Stimulated activated CD4-positive, alpha-beta T cell treated with anti-CD3 and anti-CD28 coated beads, Interleukin-15, amount 100 ng/mL, for 24 hours (primary cell): ENCODE measurements around the gene OLFML3.

Experiments
- DNase-seq: peaks from one replicate; pipeline ENCODE4 v3.0.0-alpha.2; 2020

Gene OLFML3

DNA sequence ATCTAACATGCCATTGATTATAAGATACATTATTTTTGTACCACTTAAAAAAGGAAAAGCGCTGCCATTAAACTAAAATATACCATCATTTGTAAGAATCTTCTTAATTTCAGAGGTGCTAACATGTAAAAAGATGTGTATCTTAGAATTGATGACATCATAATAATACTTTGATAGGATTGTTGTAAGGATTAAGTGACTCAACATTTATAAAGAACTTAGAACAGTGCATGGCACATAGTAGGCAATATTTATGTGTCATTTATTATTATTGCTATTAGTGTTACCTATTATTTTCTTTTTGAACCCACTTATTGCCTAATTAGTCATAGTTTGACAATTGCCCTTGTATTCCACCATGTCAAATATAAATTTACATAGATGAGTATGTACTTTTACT, 28.4 kb upstream of the OLFML3 start:
- no peak for DNase-seq

- no peak for DNase-seq
These were observed 27.6 kb upstream of the OLFML3 start for GRCh38 chr1:113951719-113952118.

DNA sequence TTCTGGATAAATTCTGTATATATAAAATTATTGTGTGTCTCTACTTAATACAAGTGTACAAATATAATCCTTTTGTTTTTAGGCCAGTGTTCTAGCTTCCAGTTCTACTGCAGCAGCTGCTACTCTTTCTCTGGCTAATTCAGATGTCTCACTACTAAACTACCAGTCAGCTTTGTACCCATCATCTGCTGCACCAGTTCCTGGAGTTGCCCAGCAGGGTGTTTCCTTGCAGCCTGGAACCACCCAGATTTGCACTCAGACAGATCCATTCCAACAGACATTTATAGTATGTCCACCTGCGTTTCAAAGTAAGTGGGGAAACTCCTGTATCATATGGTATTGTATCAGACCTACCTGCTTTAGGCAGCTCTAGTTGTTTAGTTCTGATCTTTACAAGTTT, 21.3 kb upstream of the OLFML3 start:
- no peak for DNase-seq

DNA sequence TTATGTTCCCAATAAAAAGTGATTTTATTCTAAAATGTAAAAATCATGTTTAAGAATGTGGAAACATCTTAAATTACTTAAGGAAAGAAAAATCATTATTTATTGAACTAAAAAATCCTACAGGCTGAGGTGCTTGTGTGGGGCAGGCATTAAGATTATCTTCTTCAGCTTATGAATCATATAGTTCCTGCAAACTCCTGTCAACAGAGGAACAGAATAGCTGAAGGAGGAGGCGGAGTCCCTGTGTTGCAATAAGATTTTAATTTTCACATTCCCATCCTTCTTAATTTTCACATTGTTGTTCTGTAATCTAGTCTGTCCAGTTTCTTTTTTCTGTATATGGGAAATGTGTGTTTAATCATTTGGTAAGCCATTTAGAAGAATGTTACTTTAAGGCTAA, 20.6 kb upstream of the OLFML3 start:
- DNase-seq, result no peak

DNA sequence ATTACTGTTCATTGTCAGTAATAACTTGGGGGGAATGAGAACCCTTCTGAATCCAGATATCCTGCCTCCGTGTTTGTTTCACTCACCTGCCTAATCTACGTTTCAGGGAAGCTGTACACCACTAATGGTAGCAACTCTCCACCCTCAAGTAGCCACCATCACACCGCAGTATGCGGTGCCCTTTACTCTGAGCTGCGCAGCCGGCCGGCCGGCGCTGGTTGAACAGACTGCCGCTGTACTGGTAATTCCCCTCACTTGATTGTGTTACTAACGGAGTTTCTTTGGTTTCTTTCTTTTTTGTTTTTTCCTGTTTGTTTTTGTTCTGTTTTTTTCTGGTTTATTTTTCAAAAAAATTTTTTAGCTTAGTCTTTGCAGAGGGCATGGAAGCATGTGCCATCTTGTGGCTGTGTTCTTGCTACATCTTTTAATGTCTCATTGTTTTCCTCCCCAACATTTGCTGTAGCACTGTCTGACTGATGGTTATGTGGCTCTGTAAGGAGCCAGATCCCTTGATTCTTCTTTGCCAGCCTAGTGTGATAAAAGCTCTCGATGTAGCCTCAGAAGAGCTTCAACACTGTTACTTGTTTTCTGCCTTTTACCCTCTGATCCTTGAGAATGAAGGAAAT, 15.9 kb upstream of the OLFML3 start:
- no peak for DNase-seq

DNA sequence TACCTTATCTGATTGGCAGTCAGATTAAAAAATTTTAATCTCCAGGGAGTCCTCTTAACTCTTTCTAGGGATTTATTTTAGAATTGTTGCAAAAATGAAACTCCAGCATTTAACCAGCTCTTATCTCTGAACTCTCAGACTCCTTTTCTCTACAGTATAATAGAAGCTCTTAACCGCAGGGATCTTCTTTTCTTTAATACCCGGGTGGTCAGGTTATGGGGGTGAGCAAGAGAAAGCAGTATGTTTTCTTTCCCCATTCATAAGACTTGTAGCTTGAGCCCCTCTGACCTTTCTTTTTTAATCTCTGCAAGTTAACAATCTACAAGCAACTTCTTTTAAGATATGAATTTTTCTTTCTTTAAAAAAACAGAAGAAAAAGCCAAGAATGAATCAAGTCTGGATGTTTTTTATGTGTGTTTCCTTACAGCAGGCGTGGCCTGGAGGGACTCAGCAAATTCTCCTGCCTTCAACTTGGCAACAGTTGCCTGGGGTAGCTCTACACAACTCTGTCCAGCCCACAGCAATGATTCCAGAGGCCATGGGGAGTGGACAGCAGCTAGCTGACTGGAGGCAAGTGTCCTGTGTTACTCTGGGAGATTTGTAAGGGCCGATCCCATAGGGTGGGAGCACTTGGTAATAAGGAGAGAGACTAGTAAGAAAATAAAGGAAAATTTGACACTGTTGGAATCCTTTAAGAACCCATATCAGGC, 13.4 kb upstream of the OLFML3 start:
- DNase-seq, result no peak

- no peak for DNase-seq
These were observed 6.3 kb upstream of the OLFML3 start for GRCh38 chr1:113972954-113973353.

DNA sequence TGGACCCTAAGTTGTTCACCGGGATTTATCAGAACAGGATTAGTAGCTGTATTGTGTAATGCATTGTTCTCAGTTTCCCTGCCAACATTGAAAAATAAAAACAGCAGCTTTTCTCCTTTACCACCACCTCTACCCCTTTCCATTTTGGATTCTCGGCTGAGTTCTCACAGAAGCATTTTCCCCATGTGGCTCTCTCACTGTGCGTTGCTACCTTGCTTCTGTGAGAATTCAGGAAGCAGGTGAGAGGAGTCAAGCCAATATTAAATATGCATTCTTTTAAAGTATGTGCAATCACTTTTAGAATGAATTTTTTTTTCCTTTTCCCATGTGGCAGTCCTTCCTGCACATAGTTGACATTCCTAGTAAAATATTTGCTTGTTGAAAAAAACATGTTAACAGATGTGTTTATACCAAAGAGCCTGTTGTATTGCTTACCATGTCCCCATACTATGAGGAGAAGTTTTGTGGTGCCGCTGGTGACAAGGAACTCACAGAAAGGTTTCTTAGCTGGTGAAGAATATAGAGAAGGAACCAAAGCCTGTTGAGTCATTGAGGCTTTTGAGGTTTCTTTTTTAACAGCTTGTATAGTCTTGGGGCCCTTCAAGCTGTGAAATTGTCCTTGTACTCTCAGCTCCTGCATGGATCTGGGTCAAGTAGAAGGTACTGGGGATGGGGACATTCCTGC, 3.9 kb upstream of the OLFML3 start:
- no peak for DNase-seq

DNA sequence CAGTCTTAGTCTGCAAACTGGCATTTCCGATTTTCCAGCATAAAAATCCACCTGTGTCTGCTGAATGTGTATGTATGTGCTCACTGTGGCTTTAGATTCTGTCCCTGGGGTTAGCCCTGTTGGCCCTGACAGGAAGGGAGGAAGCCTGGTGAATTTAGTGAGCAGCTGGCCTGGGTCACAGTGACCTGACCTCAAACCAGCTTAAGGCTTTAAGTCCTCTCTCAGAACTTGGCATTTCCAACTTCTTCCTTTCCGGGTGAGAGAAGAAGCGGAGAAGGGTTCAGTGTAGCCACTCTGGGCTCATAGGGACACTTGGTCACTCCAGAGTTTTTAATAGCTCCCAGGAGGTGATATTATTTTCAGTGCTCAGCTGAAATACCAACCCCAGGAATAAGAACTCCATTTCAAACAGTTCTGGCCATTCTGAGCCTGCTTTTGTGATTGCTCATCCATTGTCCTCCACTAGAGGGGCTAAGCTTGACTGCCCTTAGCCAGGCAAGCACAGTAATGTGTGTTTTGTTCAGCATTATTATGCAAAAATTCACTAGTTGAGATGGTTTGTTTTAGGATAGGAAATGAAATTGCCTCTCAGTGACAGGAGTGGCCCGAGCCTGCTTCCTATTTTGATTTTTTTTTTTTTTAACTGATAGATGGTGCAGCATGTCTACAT, 2.5 kb upstream of the OLFML3 start:
- DNase-seq, result no peak

- no peak for DNase-seq
These were observed 1.4 kb upstream of the OLFML3 start for GRCh38 chr1:113977906-113978305.

DNA sequence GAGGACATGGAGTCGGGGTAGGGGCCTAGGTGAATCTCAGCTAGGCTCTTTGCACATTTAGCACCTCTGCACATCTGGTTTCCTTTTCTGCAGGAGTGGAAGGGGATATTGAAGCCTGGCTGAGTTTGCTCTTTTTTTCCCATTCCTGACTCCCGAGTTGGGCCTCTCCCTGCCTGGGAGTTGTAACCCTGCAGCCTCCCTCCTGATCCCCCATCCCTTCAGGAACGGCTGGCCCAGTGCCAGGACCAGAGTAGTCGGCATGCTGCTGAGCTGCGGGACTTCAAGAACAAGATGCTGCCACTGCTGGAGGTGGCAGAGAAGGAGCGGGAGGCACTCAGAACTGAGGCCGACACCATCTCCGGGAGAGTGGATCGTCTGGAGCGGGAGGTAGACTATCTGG, 836 bp downstream of the OLFML3 start:
- DNase-seq, result no peak

GRCh38 chr1:113981962-113982931, 3.0 kb downstream of the OLFML3 start:
- DNase-seq, result no peak

GRCh38 chr1:113982949-113983348, 3.7 kb downstream of the OLFML3 start:
- DNase-seq, result no peak

DNA sequence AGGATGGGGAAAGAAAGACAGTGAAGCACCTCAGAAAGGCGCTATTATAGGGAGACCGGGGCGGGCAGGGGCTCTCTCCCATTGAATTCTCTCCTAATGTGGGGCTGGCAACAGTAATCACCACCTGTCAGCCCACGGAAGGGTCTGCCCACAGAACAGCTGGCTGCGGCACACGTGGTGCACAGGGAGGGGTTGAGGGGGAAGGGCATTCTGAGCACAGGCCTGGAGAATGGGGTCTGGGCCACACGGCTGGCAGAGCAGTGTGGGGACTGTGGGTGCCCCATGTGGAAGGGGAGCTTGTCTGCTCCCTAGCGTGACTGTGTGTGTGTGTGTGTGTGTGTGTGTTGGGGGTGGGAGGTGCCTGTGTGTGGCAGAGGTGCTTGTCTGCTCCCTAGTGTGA, 4.1 kb downstream of the OLFML3 start:
- no peak for DNase-seq

- no peak for DNase-seq
These were observed 4.6 kb downstream of the OLFML3 start for GRCh38 chr1:113983826-113984225.

- no peak for DNase-seq
These were observed 5.4 kb downstream of the OLFML3 start for GRCh38 chr1:113984710-113985109.

- no peak for DNase-seq
These were observed 7.5 kb downstream of the OLFML3 start for GRCh38 chr1:113986802-113987201.

DNA sequence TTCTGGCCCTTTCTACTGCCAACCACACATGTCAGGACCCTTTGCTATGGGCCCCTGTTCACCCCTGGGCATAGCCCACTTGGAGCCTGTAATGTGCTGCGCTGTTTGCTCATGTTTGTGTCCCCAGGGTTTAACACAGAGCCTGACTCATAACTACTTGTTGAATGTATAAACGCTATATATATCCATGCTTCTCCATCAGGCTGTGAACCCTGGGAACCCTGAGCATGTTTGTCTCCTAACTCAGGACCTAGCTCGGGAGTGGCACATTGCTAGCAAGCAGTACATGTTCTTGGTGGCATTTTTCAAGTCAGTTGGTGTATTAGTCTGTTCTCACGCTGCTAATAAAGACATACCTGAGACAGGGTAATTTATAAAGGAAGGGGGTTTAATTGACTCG, 8.0 kb downstream of the OLFML3 start:
- DNase-seq, result no peak

DNA sequence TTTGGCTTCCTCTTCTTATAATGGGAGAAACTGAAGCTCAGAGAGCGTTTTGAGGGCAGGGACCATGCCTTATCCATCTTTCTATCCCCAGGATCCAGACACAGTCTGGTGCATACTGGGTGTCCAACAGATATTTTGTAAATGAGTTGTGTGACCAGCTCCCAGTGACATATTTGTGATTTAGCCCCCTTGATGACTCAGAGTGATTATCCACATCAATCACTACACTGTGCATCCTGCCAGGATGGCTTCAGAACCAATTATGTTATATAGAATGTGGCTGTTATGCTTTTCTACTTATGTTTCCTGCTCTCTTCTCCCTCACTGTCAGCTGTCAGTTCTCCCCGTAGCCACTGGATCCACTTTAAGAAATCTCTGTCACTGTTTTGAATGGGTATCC, 11.3 kb downstream of the OLFML3 start:
- DNase-seq, result no peak

DNA sequence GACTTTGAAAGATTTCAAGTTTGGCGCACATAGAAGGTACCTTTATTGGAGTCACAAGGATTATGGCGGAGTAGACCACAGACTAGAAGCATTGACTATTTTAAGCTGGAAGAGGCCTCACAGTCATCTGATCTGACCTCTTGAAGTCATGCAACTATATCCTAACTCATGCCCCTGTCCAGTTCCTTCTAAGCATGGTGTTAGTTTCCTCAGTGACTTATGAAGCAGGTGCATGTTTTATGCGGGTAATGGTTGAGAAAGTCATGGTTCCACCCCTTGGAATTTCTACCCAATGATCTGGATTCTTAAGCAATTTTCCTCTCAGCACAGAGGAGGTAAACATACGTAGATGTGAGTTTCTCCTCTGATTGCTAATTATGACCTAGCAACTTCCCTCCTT, 11.7 kb downstream of the OLFML3 start:
- DNase-seq, result no peak

DNA sequence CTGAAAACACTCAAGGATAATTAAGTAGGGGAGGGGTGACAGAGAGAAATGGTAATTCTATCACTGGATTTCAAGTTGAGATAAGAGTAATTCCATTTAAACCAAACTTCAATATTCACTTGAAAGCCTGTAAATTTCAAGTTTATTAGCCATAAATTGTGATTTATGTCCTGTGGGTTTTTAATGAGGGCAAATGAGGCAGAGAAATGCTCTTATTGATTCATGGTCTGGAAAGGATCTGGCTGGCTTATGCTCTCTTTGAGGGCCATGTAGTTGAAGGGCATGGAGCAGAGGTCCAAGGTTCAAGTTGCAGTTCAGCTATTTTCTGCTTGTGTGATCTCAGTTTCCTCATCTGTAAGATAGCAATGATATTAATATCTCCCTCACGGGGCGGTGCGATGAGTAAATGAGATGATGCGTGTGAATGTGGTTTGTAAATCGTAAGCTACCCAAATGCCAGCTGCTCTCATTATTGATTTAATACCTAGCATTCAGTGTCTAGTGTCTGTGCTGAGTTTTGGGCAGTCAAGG, 12.3 kb downstream of the OLFML3 start:
- DNase-seq, result no peak

DNA sequence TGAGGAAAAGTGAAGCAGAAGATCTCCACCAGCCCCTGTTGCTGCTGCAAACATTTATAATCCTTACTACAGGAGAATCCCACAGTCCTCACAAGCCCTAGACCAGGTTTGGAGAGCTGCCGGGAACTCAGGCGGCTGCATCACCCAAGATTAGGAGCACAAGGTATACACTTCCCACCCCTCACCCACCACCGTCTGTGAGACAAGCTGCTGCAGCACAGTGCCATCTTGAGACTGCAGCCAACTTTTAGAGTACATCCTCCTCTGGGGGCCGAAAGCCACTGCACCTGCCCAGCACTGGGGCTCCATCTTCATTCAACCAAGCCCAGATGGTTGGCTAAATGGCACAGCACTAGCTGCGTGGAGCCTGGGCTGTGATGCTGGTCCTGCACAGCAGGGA, 13.8 kb downstream of the OLFML3 start:
- no peak for DNase-seq
